Activated CD4-positive, alpha-beta T cell treated with anti-CD3 and anti-CD28 coated beads, Interleukin-2, amount 10 ng/mL, durations not matched to agents 7 days and 5 days (primary cell): Measurements from ENCODE around the gene ATAT1. TPM values are rescaled to one million over a fixed set of nuclear protein-coding genes. Genes with fewer than 3 reads are reported as not detected.
A peak's percentile ranks its signal among the peaks of the same experiment; 100 is the strongest.
"Not testable (repeated sequence)": the region's sequence is repeated elsewhere in the genome, so short reads cannot be mapped to it uniquely, and the experiment has no call there.

Experiments
- CTCF ChIA-PET: fragments of 350-600 bp; sonication (Branson Sonifier 250); formaldehyde crosslinking; loops from one replicate; lab custom pipeline; 2021; ENCODE audit warnings: antibody characterized with exemption; lab: Charles Lee
- POLR2A ChIA-PET: fragments of 350-600 bp; sonication (Branson Sonifier 250); formaldehyde crosslinking; loops from one replicate; lab custom pipeline; 2021; ENCODE audit warnings: antibody characterized with exemption; lab: Charles Lee
- DNase-seq: peaks from one replicate; pipeline ENCODE4 v3.0.0-alpha.2; 2020
- H3K27ac Mint-ChIP-seq: one replicate; pipeline ENCODE4 v1.8.0; 2021; ENCODE audit warnings: mild to moderate bottlenecking, moderate library complexity, mixed read lengths
- H3K27me3 Mint-ChIP-seq: one replicate; pipeline ENCODE4 v1.8.0; 2021; ENCODE audit warnings: mixed read lengths
- H3K36me3 Mint-ChIP-seq: one replicate; pipeline ENCODE4 v1.8.0; 2021; ENCODE audit warnings: low read depth, mixed read lengths
- H3K4me1 Mint-ChIP-seq: one replicate; pipeline ENCODE4 v1.8.0; 2021; ENCODE audit warnings: mixed read lengths
- H3K4me3 Mint-ChIP-seq: one replicate; pipeline ENCODE4 v1.8.0; 2021; ENCODE audit warnings: mild to moderate bottlenecking, moderate library complexity, mixed read lengths
- H3K9me3 Mint-ChIP-seq: one replicate; pipeline ENCODE4 v1.8.0; 2021; ENCODE audit warnings: mixed read lengths
- total RNA-seq, 2 experiments: library from RNA; stranded (reverse); gene quantifications; one replicate each; pipeline ENCODE4 v1.2.3, GENCODE V29; 2021

Gene ATAT1
- total RNA-seq, result 1 to 10 TPM; 8.3 to 9.7 TPM

DNA sequence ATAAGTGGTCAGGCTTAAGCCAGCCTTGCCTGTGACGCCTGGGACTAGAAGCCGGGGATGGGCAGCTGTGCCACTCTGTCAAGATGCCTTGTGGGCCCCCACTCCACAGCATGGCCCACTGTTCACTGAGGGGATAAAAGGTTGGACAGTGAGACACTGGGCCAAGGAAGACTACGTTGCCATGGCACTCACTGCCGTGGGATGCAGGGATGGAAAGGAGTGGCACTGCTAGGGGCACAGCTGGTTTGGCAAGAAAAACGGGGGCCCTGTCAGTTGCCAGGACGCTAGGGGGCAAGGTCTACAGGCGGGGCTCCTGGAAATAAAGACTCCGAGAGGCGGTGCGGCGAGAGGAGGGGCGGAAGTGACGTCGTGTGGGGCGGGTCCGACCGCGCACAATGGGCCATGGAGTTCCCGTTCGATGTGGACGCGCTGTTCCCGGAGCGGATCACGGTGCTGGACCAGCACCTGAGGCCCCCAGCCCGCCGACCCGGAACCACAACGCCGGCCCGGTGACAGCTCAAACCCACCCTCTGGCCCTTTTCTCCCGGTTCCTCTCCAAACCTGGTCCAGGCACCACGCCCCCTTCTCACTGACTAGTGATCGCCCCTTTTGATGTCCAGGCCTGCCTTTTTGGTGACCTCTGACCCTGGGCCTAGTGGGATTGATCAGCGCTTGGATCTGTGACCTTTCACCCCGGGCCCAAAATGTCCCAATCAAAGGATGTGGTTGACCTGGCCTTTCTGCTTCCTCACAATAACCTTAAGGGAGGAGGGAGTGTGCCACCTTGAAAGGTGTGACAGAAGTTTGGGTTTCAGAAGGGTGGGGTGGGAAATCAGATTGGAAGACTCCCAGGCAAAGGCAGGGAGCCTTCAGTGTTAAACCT, at the start of gene ATAT1:
ATAT1 (plus strand) TSS at position 391 of the 883 bp plus-strand sequence.
- Mint-ChIP-seq H3K4me3 (peak within 1 kb of the TSS; percentile 88), H3K27me3 (no peaks in the 10 kb centered on the region), H3K36me3 (peaks cover 36% of the 10 kb centered on the region), H3K27ac (peak within 1 kb of the TSS; percentile 98), H3K9me3 (no peaks in the 10 kb centered on the region), H3K4me1 (peaks cover 28% of the 10 kb centered on the region)
- DNase-seq, result peak; percentile 90
- ChIA-PET CTCF (interaction anchor here (0.6 to 1.4 kb wide), 8 partner anchors 8 to 1271 kb away, joined by 3 to 5 read pairs (median 3); partner anchors contain the start of genes ABCF1, DHX16 and MRPS18B), POLR2A (interaction anchor here (0.6 kb wide), 1 partner anchor 11 kb away, joined by 3 read pairs; no protein-coding TSS in a partner anchor)

DNA sequence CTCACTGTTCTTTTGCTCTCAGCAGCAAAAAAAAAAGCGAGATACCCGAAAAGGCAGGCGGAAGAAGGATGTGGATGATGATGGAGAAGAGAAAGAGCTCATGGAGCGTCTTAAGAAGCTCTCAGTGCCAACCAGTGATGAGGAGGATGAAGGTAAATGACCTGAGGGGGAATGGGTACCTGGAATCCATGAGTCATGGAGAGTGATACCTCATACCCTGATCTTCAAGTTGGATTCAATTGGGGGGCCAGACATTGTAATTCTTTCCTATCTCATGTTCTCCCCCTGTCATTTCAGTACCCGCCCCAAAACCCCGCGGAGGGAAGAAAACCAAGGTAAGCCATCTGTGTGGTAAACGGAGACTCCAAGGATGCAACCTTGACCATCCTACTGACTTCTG, 48.6 kb upstream of the ATAT1 start:
- POLR2A ChIA-PET, result no interaction called here
- H3K9me3 Mint-ChIP-seq, result no peaks in the 10 kb centered on the region
- peak overlapping the region; percentile 68 for H3K27ac Mint-ChIP-seq

DNA sequence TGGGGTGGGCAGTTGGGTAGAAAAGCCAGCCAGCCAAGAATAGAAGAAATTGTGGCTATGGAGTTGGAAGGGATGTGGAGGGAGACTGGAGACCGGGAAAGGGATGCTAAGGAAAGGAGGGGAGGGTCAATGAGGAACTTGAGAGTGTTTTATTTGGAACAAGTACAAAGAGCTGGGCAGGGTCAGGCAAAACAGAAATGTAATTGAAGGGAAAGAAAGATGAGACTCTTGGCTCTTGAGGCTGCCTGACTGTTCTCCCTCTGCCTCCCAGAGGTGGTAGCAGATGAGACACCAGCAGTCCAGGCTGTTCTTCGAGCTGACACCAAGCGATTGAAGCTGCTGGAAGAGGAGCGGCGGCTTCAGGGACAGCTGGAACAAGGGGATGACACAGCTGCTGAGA, 42.8 kb upstream of the ATAT1 start:
- Mint-ChIP-seq H3K27ac (no peak overlapping the region), H3K4me3 (no peak overlapping the region), H3K27me3 (no peaks in the 10 kb centered on the region), H3K9me3 (no peaks in the 10 kb centered on the region), H3K4me1 (no peaks in the 10 kb centered on the region), H3K36me3 (peaks cover 68% of the 10 kb centered on the region)
- ChIA-PET POLR2A (no interaction called here), CTCF (interaction anchor here (1.2 to 4.5 kb wide), 3 partner anchors 10 to 14 kb away, joined by 3 to 21 read pairs (median 16); no protein-coding TSS in a partner anchor)
- no peak for DNase-seq

More for the DNA sequence above, 48.6 kb upstream of the ATAT1 start:
- CTCF ChIA-PET, result interaction anchor here (1.0 to 2.0 kb wide), 9 partner anchors 9 to 153 kb away, joined by 3 to 8 read pairs (median 4); no protein-coding TSS in a partner anchor
- no peak overlapping the region for H3K4me3 Mint-ChIP-seq
- H3K4me1 Mint-ChIP-seq, result peaks cover 25% of the 10 kb centered on the region
- H3K27me3 Mint-ChIP-seq, result no peaks in the 10 kb centered on the region
- H3K36me3 Mint-ChIP-seq, result peaks cover 61% of the 10 kb centered on the region
- DNase-seq, result no peak

GRCh38 chr6:30589754-30590358, 36.8 kb upstream of the ATAT1 start:
- Mint-ChIP-seq H3K4me1 (peaks cover 1% of the 10 kb centered on the region), H3K36me3 (peaks cover 60% of the 10 kb centered on the region), H3K27me3 (no peaks in the 10 kb centered on the region), H3K27ac (no peak overlapping the region), H3K4me3 (no peak overlapping the region), H3K9me3 (no peaks in the 10 kb centered on the region)
- no peak for DNase-seq
- ChIA-PET POLR2A (interaction anchor here (0.6 kb wide), 1 partner anchor 486 kb away, joined by 3 read pairs; no protein-coding TSS in a partner anchor), CTCF (interaction anchor here (0.7 to 1.9 kb wide), 7 partner anchors 8 to 316 kb away, joined by 3 to 6 read pairs (median 3); no protein-coding TSS in a partner anchor)

GRCh38 chr6:30590509-30590908, 36.2 kb upstream of the ATAT1 start:
- no peak overlapping the region for H3K27ac Mint-ChIP-seq
- H3K4me3 Mint-ChIP-seq, result no peak overlapping the region
- ChIA-PET CTCF (interaction anchor here (0.7 to 1.9 kb wide), 6 partner anchors 13 to 165 kb away, joined by 3 to 7 read pairs (median 4); no protein-coding TSS in a partner anchor), POLR2A (no interaction called here)
- no peak for DNase-seq
- H3K9me3 Mint-ChIP-seq, result no peaks in the 10 kb centered on the region
- H3K36me3 Mint-ChIP-seq, result peaks cover 58% of the 10 kb centered on the region
- H3K4me1 Mint-ChIP-seq, result peaks cover 3% of the 10 kb centered on the region
- no peaks in the 10 kb centered on the region for H3K27me3 Mint-ChIP-seq

DNA sequence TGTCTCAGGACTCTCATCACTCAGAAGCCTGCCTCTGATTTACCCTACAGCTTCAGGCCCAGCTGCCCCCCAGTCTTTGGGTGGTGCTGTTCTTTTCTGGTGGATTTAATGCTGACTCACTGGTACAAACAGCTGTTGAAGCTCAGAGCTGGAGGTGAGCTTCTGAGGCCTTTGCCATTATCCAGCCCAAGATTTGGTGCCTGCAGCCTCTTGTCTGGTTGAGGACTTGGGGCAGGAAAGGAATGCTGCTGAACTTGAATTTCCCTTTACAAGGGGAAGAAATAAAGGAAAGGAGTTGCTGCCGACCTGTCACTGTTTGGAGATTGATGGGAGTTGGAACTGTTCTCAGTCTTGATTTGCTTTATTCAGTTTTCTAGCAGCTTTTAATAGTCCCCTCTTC, 35.7 kb upstream of the ATAT1 start:
- Mint-ChIP-seq H3K9me3 (no peaks in the 10 kb centered on the region), H3K4me3 (no peak overlapping the region), H3K36me3 (peaks cover 56% of the 10 kb centered on the region), H3K27me3 (no peaks in the 10 kb centered on the region), H3K4me1 (peaks cover 3% of the 10 kb centered on the region), H3K27ac (no peak overlapping the region)
- DNase-seq, result no peak
- CTCF ChIA-PET, result interaction anchor here (0.8 to 1.9 kb wide), 4 partner anchors 22 to 140 kb away, joined by 3 to 7 read pairs (median 6); no protein-coding TSS in a partner anchor
- POLR2A ChIA-PET, result no interaction called here

- H3K27me3 Mint-ChIP-seq, result no peaks in the 10 kb centered on the region
- H3K4me3 Mint-ChIP-seq, result no peak overlapping the region
- peaks cover 5% of the 10 kb centered on the region for H3K4me1 Mint-ChIP-seq
- no peaks in the 10 kb centered on the region for H3K9me3 Mint-ChIP-seq
- POLR2A ChIA-PET, result no interaction called here
- CTCF ChIA-PET, result interaction anchor here (1.5 kb wide), 1 partner anchor 15 kb away, joined by 4 read pairs; no protein-coding TSS in a partner anchor
- peaks cover 51% of the 10 kb centered on the region for H3K36me3 Mint-ChIP-seq
- no peak for DNase-seq
- H3K27ac Mint-ChIP-seq, result no peak overlapping the region
These were observed 34.4 kb upstream of the ATAT1 start for GRCh38 chr6:30592287-30592686.

DNA sequence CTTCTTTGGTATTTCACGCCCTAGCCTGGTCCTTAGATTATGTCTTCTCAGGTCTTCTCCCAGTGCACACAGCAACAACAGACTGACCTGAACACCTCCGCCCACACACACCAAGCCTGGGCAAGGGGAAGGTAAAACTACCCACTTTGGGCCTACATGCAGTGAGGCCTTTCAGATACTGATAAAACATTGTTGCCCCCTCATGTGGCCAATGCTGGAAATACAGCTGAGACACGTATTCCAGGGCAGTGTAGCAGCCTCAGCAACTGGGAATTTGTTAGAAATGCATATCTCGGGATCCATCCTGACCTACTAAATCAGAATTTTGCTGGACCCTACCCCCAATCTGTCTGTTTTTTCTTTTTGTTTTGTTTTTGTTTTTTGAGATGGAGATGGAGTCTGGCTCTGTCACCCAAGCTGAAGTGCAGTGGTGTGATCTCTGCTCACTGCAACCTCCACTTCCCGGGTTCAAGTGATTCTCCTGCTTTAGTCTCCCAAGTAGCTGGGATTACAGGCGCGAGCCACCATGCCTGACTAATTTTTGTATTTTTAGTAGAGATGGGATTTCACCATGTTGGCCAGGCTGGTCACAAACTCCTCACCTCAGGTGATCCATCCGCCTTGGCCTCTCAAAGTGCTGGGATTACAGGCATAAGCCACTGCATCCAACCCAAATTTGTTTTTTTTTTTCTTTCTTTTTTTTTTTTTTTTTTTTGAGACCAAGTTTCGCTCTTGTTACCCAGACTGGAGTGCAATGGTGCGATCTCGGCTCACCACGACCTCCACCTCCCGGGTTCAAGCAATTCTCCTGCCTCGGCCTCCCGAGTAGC, 29.1 kb upstream of the ATAT1 start:
- POLR2A ChIA-PET, result interaction anchor here (0.6 to 1.6 kb wide), 2 partner anchors 67 to 116 kb away, joined by 5 to 11 read pairs; no protein-coding TSS in a partner anchor

GRCh38 chr6:30598912-30599624, 27.6 kb upstream of the ATAT1 start:
- Mint-ChIP-seq H3K9me3 (no peaks in the 10 kb centered on the region), H3K36me3 (peaks cover 31% of the 10 kb centered on the region), H3K27me3 (no peaks in the 10 kb centered on the region), H3K27ac (no peak overlapping the region), H3K4me1 (peaks cover 19% of the 10 kb centered on the region), H3K4me3 (no peak overlapping the region)
- no peak for DNase-seq
- POLR2A ChIA-PET, result no interaction called here
- CTCF ChIA-PET, result interaction anchor here (0.8 to 4.9 kb wide), 8 partner anchors 16 to 123 kb away, joined by 3 to 17 read pairs (median 6); partner anchors contain the start of gene ABCF1

More for the DNA sequence above, 29.1 kb upstream of the ATAT1 start:
- DNase-seq, result peak; percentile 87
- not testable (repeated sequence) for H3K9me3 Mint-ChIP-seq, H3K4me3 Mint-ChIP-seq, H3K27me3 Mint-ChIP-seq, H3K4me1 Mint-ChIP-seq
- CTCF ChIA-PET, result interaction anchor here (0.7 to 4.9 kb wide), 24 partner anchors 8 to 133 kb away, joined by 3 to 21 read pairs (median 5); partner anchors contain the start of genes MDC1, MRPS18B and PPP1R10
- Mint-ChIP-seq H3K27ac (peak overlapping the region; percentile 74), H3K36me3 (peaks cover 18% of the 10 kb centered on the region)

DNA sequence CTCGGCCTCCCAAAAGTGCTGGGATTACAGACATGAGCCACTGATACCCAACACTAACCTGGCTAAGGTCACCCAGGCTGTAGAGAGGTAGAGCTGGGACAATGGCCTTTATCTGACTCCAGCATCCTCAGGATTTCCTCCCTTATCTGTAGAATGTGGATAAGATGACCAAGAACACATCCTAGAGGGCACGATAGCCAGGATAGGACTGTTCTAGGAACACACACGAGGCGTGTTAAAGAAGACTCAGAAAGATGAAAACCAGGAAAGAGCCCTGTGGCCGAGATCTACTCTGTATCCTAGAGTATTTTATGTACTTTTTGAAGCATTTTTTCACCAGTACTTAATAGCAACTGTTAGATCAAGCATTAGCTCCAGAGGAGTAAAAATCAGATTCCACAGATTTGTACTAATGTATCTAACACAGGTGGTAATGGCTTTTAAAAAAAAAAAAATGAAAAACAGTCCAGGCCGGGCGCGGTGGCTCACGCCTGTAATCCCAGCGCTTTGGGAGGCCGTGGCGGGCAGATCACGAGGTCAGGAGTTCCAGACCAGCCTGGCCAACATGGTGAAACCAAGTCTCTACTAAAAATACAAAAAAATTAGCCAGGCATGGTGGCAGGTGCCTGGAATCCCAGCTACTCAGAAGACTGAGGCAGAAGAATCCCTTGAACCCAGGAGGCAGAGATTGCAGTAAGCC, 26.9 kb upstream of the ATAT1 start:
- ChIA-PET POLR2A (interaction anchor here (0.6 kb wide), 1 partner anchor 12 kb away, joined by 7 read pairs; no protein-coding TSS in a partner anchor), CTCF (interaction anchor here (0.8 to 4.9 kb wide), 9 partner anchors 13 to 118 kb away, joined by 3 to 17 read pairs (median 4); no protein-coding TSS in a partner anchor)
- Mint-ChIP-seq H3K4me3 (no peak overlapping the region), H3K27me3 (no peaks in the 10 kb centered on the region), H3K4me1 (peaks cover 19% of the 10 kb centered on the region), H3K27ac (peak overlapping the region; percentile 36), H3K9me3 (no peaks in the 10 kb centered on the region), H3K36me3 (peaks cover 33% of the 10 kb centered on the region)
- no peak for DNase-seq
